HG03565 (cell line): ENCODE measurements around the gene CA10.

Source experiments
- ATAC-seq: cut with Tn5 transposase; IDR thresholded peaks from one replicate; pipeline ENCODE4 v1.9.1; 2021; ENCODE audit warnings: mild to moderate bottlenecking, moderate library complexity; ENCODE audit not compliant: unreplicated experiment

Gene CA10

GRCh38 chr17:51955245-51955644, 203.3 kb downstream of the CA10 start:
- no peak for ATAC-seq

DNA sequence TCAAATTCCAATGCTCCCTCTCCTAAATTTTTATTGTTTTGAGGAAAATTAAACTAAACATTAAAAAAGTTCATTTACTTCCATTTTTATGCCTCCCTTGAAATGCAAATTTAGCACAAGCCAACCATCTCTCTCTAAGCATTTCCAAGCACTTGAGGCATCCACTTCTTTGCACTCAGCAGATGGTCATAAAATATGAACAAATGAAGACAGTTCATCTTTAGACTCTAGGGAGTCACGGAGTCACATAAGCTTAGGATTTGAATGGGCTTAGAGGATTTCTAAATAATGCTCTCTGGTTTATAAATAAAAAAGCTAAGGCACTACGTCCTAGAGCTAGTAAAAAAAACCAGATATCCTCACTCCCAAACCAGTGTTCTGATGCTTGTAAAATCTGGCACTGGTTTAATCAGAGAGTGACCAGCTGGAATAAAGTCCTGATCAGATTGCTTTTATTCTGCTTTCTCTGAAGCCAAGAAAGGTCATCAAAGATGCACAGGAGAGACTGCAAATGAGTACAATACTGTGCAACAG, 204.2 kb downstream of the CA10 start:
- ATAC-seq, result no peak

GRCh38 chr17:51951741-51952140, 206.8 kb downstream of the CA10 start:
- ATAC-seq, result no peak

DNA sequence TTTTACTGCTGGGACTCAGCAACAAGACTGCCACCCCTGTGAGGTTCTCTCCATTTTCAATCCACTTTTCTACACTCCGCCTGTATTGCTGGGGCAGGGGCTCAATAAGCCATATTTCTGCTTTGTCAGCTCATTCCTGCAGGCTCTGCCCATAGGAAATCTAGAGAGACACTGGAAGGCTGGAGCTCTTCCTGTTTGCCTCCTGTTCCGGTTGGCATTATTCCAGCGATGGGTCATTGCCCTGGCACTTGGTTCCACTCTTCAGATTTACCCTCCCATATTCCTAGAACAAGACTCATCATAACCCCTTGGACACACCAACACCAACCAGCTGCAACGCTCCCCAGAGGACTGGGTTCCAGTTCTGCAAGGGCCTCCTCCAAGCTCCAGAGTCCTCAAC, 210.4 kb downstream of the CA10 start:
- ATAC-seq, result no peak

GRCh38 chr17:51947160-51947735, 211.3 kb downstream of the CA10 start:
- ATAC-seq, result no peak

DNA sequence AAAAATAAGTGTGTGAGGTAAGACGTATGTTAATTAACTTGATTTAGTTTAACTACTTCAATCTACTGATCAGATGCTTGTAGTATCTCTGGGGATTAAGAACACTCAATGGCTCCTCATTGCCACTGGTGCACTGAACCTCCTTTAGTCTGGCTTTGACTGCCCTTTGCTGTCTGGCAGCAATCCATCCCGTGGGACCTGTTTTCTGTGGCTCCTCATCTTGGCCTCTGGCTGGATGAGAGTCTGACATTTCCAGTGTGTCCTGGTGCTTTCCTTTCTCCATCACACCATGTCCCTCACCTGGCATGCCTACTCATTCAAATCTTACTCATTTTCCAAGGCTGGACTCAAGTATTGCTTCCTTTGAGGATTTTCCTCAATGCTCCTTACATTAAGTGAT, 212.2 kb downstream of the CA10 start:
- ATAC-seq, result no peak

DNA sequence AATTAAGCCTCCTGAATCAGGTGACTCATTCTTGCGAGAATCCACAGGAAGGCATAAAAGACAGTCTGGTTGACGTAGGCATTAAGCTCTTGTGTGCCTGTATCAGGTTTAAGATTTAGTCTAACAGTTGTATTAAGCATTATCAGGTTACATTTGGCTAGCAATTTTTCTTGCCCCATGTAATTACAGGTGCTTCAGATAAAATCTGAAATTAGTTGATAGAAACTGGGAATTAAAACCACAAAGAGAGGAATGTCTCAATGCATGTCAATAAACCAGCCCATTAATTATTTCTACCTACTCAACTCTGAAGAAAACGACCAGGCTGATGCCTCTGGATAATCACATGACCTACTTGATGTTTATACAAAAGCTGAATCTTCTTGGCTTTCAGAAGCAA, 217.2 kb downstream of the CA10 start:
- no peak for ATAC-seq

- no peak for ATAC-seq
Observed at GRCh38 chr17:51937264-51937663, 221.2 kb downstream of the CA10 start.

DNA sequence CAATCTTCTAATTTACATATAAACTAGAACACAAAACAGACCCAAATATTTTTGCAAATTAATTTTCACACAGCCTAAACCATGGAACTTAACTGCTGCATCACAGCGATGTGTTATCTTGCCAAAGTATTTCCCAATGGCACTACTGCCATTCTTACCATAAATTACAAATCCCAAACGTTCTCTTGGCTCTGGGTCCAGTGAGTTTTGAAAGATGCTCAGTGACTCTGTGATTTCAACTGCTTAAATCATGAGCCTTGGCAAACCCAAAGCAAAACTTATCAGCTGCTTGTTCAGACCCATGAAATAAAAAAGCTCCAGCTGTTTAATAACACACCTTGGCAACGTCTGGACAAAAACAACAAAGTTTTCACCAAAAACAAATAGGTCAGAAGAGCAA, 223.0 kb downstream of the CA10 start:
- no peak for ATAC-seq

DNA sequence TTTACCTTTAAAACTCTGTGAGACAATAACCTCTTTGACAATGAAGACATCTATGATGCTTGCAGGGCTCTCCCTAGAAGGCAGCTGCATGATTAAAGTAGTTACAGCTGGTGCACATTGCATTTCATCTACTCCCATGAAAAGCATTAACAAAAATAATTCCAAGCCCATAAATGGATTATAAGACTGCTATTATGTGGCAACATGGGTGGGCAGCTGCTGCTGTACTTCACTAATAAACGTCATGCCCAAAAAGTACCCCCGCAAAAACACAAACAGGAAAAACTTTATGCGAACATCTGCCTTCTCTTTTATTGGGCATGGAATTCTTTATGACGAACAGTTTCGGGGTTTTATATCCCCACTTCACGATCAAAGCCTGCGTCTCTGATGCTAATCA, 224.9 kb downstream of the CA10 start:
- no peak for ATAC-seq

DNA sequence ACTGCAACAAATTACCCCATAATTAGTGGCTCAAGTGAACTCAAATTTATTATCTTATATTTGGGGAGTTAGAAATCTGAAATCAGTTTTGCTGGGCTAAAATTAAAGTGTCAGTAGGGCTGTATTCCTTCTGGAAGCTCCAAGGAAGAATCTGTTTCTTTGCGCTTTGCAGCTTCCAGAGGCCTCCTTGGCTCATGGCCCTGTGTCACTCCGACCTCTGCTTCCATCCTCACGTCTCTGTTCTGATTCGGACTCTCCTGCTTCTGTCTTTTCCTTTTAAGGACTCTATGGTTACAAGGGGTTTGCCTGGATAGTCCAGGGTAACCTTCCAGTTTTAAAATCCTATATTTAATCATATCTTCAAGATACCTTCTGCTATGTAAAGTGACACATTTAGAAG, 232.1 kb downstream of the CA10 start:
- no peak for ATAC-seq

- ATAC-seq, result no peak
Observed at GRCh38 chr17:51921500-51921899, 237.0 kb downstream of the CA10 start.

DNA sequence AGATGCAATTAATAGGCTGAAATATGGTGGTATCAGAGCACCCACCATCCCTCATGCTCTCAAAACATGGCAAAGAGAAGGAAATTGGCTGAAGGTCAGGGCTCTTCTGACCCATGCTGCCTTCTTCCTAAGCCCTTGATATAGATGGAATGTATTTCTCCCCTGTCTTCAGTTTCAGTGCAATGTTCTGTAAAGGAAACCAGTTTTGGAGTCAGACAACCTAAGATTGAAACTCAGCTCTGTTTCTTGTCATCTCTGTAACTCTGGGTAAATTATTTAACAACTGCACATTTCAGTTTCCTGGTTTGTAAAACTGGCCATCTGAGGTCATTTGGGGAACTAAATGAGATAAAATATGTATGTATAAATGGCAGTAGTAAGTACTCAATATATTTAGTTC, 243.9 kb downstream of the CA10 start:
- ATAC-seq, result no peak

DNA sequence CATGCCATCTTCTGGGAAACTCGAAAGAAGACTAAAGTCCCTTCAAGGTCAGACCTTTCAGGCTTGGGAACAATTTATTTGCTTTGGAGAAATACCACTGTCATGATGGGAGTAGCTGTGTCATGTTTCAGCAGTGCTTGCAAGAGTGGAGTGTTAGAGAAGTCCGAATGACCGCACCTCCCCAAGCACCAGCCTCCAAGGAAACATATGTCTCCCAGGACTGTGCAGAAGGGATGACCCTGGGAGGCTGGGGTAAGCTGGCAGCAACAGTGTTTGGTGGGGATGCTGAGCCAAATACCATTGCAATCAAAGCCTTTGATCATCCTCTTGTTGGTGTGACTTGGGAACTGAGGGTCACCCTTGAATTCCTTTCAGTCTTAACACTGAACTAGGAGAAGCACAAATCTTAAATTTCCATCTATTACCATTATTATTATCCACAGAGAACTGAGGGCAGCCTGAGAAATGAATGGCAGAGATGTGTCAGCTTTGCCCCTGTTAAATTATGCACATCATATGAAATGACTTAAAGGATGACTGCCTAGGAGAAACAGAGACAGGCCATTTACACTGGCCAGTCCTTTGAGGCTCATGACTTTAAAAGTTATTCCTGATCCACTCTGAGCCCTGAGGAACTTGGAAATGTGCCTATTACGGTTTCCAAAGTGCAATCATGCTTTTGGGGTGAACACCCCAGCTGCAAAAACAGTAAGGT, 244.9 kb downstream of the CA10 start:
- ATAC-seq, result no peak

GRCh38 chr17:51912939-51913338, 245.6 kb downstream of the CA10 start:
- no peak for ATAC-seq

- no peak for ATAC-seq
Observed at GRCh38 chr17:51911237-51911636, 247.3 kb downstream of the CA10 start.

DNA sequence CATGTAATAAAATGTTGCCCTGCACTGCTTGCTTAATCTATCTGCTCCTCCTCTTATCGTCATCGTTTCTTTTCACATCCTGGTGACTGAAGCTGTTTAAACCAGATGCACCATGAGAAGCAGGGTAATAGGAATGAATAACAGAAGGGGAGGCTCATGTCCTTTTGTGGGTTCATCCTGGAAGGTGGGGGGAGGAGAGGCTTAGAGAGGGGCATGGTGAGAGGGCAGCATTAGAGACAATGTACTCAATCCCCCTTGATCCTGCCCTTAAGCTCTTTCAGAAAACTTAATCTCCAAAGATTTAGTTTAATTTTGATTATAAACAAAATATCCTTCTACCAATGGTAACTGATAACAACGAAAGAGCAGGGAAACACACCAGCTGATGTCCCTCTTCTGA, 248.5 kb downstream of the CA10 start:
- no peak for ATAC-seq

- ATAC-seq, result peak; percentile 47
Observed at GRCh38 chr17:51908841-51909537, 249.5 kb downstream of the CA10 start.

- no peak for ATAC-seq
Observed at GRCh38 chr17:51907041-51907440, 251.5 kb downstream of the CA10 start.

- ATAC-seq, result no peak
Observed at GRCh38 chr17:51904379-51904778, 254.1 kb downstream of the CA10 start.

- ATAC-seq, result no peak
Observed at GRCh38 chr17:51901242-51901641, 257.3 kb downstream of the CA10 start.

GRCh38 chr17:51891936-51892335, 266.6 kb downstream of the CA10 start:
- no peak for ATAC-seq
